Panc1 (cell line): ENCODE measurements around the gene COL4A1. TPM values are rescaled to one million over a fixed set of nuclear protein-coding genes. Genes with fewer than 3 reads are reported as not detected.
A peak's percentile ranks its signal among the peaks of the same experiment; 100 is the strongest.
"Not testable (repeated sequence)": the region's sequence is repeated elsewhere in the genome, so short reads cannot be mapped to it uniquely, and the experiment has no call there.

Source experiments
- ATAC-seq: fragments of 200-7000 bp; cut with Tn5 transposase; 2 replicates; pipeline ENCODE4 v1.9.1; 2020; ENCODE audit warnings: mild to moderate bottlenecking, moderate library complexity
- BruUV-seq: library from RNA; stranded (reverse); fragments of 400-500 nt; replicated peaks from 2 replicates; lab custom pipeline; 2021; lab: Mats Ljungman, UMichigan
- CTCF ChIA-PET: fragments of 300-600 bp; sonication (Branson Sonifier 250); formaldehyde crosslinking; loops from one replicate; lab custom pipeline; 2022; ENCODE audit warnings: antibody characterized with exemption; lab: Charles Lee
- POLR2A ChIA-PET: fragments of 300-600 bp; sonication (Branson Sonifier 250); formaldehyde crosslinking; loops from one replicate; lab custom pipeline; 2022; ENCODE audit warnings: antibody characterized with exemption; lab: Charles Lee
- DNase-seq: peaks from one replicate; pipeline ENCODE4 v3.0.0-alpha.2; 2010; ENCODE audit warnings: low read depth, low spot score
- H3K27ac ChIP-seq: 2 replicates; pipeline ENCODE4 v1.5.1; 2011; ENCODE audit warnings: mild to moderate bottlenecking, low read length, inconsistent platforms
- H3K27me3 ChIP-seq: fragments of 200-500 bp; sonication (Bioruptor generic); 2 replicates; pipeline ENCODE4 v1.6.0; 2014; ENCODE audit warnings: low read length, inconsistent platforms; ENCODE audit not compliant: control insufficient read depth, insufficient read depth
- H3K36me3 ChIP-seq: fragments of 200-500 bp; sonication (Bioruptor generic); 2 replicates; pipeline ENCODE4 v1.5.1; 2014; ENCODE audit warnings: inconsistent platforms, mild to moderate bottlenecking, low read length, moderate library complexity; ENCODE audit not compliant: control insufficient read depth, insufficient read depth
- H3K4me1 ChIP-seq: 2 replicates; pipeline ENCODE4 v1.5.1; 2011; ENCODE audit warnings: inconsistent platforms, mild to moderate bottlenecking, low read length, moderate library complexity; ENCODE audit not compliant: control insufficient read depth, insufficient read depth
- H3K4me3 ChIP-seq, 2 experiments: 2 replicates each; pipeline ENCODE4 v1.5.1; 2011 to 2012; ENCODE audit warnings: low read depth in 2 of 2, low read length in 2 of 2, mild to moderate bottlenecking in 2 of 2, inconsistent platforms in 1 of 2, moderate library complexity in 1 of 2
- H3K9me3 ChIP-seq: fragments of 200-500 bp; sonication (Bioruptor generic); 2 replicates; pipeline ENCODE4 v1.5.1; 2014; ENCODE audit warnings: low read depth, mild to moderate bottlenecking, inconsistent platforms, low read length, moderate library complexity; ENCODE audit not compliant: control insufficient read depth, insufficient read depth
- CTCF ChIP-seq: fragments of 450-650 bp; IDR thresholded peaks from 2 replicates; pipeline ENCODE4 v1.5.1; 2017; ENCODE audit warnings: mild to moderate bottlenecking
- POLR2AphosphoS5 ChIP-seq: IDR thresholded peaks from 2 replicates; pipeline ENCODE4 v1.6.1; 2012; ENCODE audit warnings: mild to moderate bottlenecking, low read depth, low read length, moderate library complexity
- REST ChIP-seq, 2 experiments: IDR thresholded peaks; 2 replicates each; pipeline ENCODE4 v1.6.1; 2011 to 2012; ENCODE audit warnings: low read depth in 2 of 2, control low read depth in 1 of 2, low read length in 1 of 2, mild to moderate bottlenecking in 1 of 2, moderate library complexity in 1 of 2; ENCODE audit not compliant: insufficient read depth in 1 of 2
- SIN3A ChIP-seq: IDR thresholded peaks from 2 replicates; pipeline ENCODE4 v1.6.1; 2012; ENCODE audit warnings: low read depth, mild to moderate bottlenecking, low read length, moderate library complexity, borderline replicate concordance; ENCODE audit not compliant: insufficient read depth
- TCF7L2 ChIP-seq: IDR thresholded peaks from 2 replicates; pipeline ENCODE4 v1.6.1; 2011; ENCODE audit warnings: mild to moderate bottlenecking, low read depth, low read length, inconsistent platforms
- in situ Hi-C: cut with HindIII; loops from 2 replicates; pipeline ENCODE4 v1.10.0; 2016; ENCODE audit warnings: low sequenced_read_pairs, low pct_unique_long_range_greater_than_20kb
- intact Hi-C: fragments of 100-400 bp; cut with micrococcal nuclease; formaldehyde crosslinking; loops from one replicate; pipeline ENCODE4 v1.10.0; 2022; ENCODE audit not compliant: unreplicated experiment
- total RNA-seq: library from RNA; stranded (reverse); gene quantifications from one replicate; pipeline ENCODE4 v1.2.1, GENCODE V29; 2021; ENCODE audit not compliant: unreplicated experiment

The COL4A1 gene
- total RNA-seq, 1 experiment from 2014 or later = 1.1 TPM

GRCh38 chr13:110112379-110112778 lies 194.6 kb downstream of the COL4A1 start:
- CTCF ChIA-PET, in situ Hi-C loops, H3K27me3 ChIP-seq, H3K4me1 ChIP-seq, H3K27ac ChIP-seq, DNase-seq, ATAC-seq, BruUV-seq, H3K9me3 ChIP-seq, POLR2A ChIA-PET, H3K4me3 ChIP-seq, H3K36me3 ChIP-seq: not testable (repeated sequence)
- intact Hi-C loops = loop anchor here (10.0 kb wide), 1 partner anchor 838 kb away; no protein-coding TSS in a partner anchor
- TF ChIP-seq CTCF = peak; percentile 35

- ATAC-seq (no peak), DNase-seq (no peak)
- TF ChIP-seq REST (IDR thresholded peaks at IDR 0.05; ENCODE audit: insufficient read depth in 1 of 2, low read depth in 2 of 2, low read length in 1 of 2) (no peak), POLR2AphosphoS5 (no peak), CTCF (no peak), SIN3A (no peak), TCF7L2 (no peak)
- intact Hi-C loops (loop anchor here (10.0 kb wide), 1 partner anchor 836 kb away; no protein-coding TSS in a partner anchor), in situ Hi-C loops (no loop called here)
- Histone ChIP-seq H3K9me3 (no peaks in the 10 kb centered on the region), H3K27ac (no peak overlapping the region), H3K36me3 (no peaks in the 10 kb centered on the region), H3K4me3 (no peak overlapping the region), H3K27me3 (no peaks in the 10 kb centered on the region; the same call in 1 of the 2 replicates), H3K4me1 (no peaks in the 10 kb centered on the region)
- CTCF ChIA-PET = interaction anchor here (0.8 kb wide), 1 partner anchor 232 kb away, joined by 5 read pairs; no protein-coding TSS in a partner anchor
- BruUV-seq = no TSS peak
- POLR2A ChIA-PET = interaction anchor here (0.7 kb wide), 1 partner anchor 13 kb away, joined by 3 read pairs; no protein-coding TSS in a partner anchor
Measured at GRCh38 chr13:110110783-110111182, 196.2 kb downstream of the COL4A1 start.
